A549 (cell line): ENCODE measurements around the gene FASTKD3.

Experiments used
- CHD4 ChIP-seq: fragments of 200-600 bp; sonication (generic); IDR thresholded peaks from 2 replicates; pipeline ENCODE4 v1.6.1; 2016; ENCODE audit warnings: antibody characterized with exemption, mild to moderate bottlenecking, borderline replicate concordance
- CTCF ChIP-seq: fragments of >200 bp; sonication (Bioruptor Twin); formaldehyde crosslinking; IDR thresholded peaks from 3 replicates; pipeline ENCODE4 v1.5.1; 2016
- EP300 ChIP-seq, 2 experiments: fragments of >200 bp; sonication (Bioruptor Twin); formaldehyde crosslinking; IDR thresholded peaks; 2 replicates in 1 of 2; 3 replicates in 1 of 2; pipeline ENCODE4 v1.6.1; 2016 to 2017
- GATA3 ChIP-seq: IDR thresholded peaks from 2 replicates; pipeline ENCODE4 v1.6.1; 2012; ENCODE audit warnings: borderline replicate concordance
- HES2 ChIP-seq: fragments of >200 bp; sonication (Bioruptor Twin); formaldehyde crosslinking; IDR thresholded peaks from 2 replicates; pipeline ENCODE4 v1.6.1; 2016
- HOXB5 ChIP-seq: fragments of 250-450 bp; sonication (Bioruptor Pico); IDR thresholded peaks from 2 replicates; pipeline ENCODE4 v1.5.0; 2020; ENCODE audit warnings: mild to moderate bottlenecking, moderate library complexity
- JUN ChIP-seq, 2 experiments: fragments of >200 bp; sonication (Bioruptor Twin); formaldehyde crosslinking; IDR thresholded peaks; 2 replicates in 1 of 2; 3 replicates in 1 of 2; pipeline ENCODE4 v1.6.1; 2016 to 2017
- MAFK ChIP-seq: fragments of 450-650 bp; IDR thresholded peaks from 2 replicates; pipeline ENCODE4 v1.6.1; 2014; ENCODE audit not compliant: partially characterized antibody
- MAX ChIP-seq: IDR thresholded peaks from 2 replicates; pipeline ENCODE4 v1.6.1; 2012
- POLR2A ChIP-seq: IDR thresholded peaks from 2 replicates; pipeline ENCODE4 v1.6.1; 2012; ENCODE audit warnings: mild to moderate bottlenecking, low read length
- REST ChIP-seq: fragments of 200-600 bp; sonication (generic); IDR thresholded peaks from 2 replicates; pipeline ENCODE4 v1.6.1; 2016; ENCODE audit warnings: antibody characterized with exemption, mild to moderate bottlenecking, moderate library complexity
- SMC3 ChIP-seq: fragments of >200 bp; sonication (Bioruptor Twin); formaldehyde crosslinking; IDR thresholded peaks from 3 replicates; pipeline ENCODE4 v1.6.1; 2018; ENCODE audit warnings: inconsistent platforms
- USF2 ChIP-seq: fragments of 450-650 bp; IDR thresholded peaks from 2 replicates; pipeline ENCODE4 v1.6.1; 2014; ENCODE audit warnings: antibody characterized with exemption
- ZNF302 ChIP-seq: fragments of 250-450 bp; sonication (Bioruptor Pico); IDR thresholded peaks from 2 replicates; pipeline ENCODE4 v1.9.0; 2021; ENCODE audit warnings: inconsistent platforms, mild to moderate bottlenecking, moderate library complexity

GRCh38 chr5:7908317-7908716, 39.5 kb upstream of the FASTKD3 start:
- TF ChIP-seq REST (no peak), USF2 (no peak), POLR2A (no peak), CHD4 (no peak), CTCF (no peak), JUN (IDR thresholded peaks at IDR 0.05) (no peak), MAX (no peak), SMC3 (no peak), HOXB5 (CRISPR knock-in tag) (no peak), ZNF302 (CRISPR knock-in tag) (no peak), MAFK (no peak), HES2 (no peak), EP300 (IDR thresholded peaks at IDR 0.05) (no peak), GATA3 (no peak)
